HuH-7 (cell line): Measurements from ENCODE around the gene SMIM38.

Source experiments
- DNase-seq: peaks from one replicate; pipeline ENCODE4 v3.0.0; 2011; ENCODE audit warnings: low spot score

Gene SMIM38

GRCh38 chr11:69180726-69181125 is 25.0 kb downstream of the SMIM38 start:
- DNase-seq = no peak

DNA sequence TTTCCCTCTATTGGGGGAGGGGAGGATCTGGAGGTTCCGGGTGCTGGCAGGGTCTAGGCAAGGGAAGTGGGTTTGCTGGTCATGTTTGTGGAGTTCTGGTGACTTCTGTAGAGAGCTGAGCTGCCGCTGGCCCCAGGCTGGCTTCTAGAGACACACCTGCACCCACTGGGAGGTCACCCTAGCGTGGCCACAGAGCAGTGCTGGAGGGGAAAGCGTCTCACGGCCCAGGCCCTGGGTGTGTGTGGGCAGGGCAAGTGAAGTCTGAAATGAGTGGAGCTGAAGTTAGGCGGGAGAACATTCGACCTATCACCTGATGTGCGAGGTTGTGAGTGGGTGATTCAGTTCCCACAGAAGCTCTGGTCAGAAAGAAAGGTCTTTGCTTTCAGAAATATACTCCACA is 27.9 kb downstream of the SMIM38 start:
- no peak for DNase-seq

GRCh38 chr11:69186316-69187260 is 30.9 kb downstream of the SMIM38 start:
- no peak for DNase-seq

- no peak for DNase-seq
Observed at GRCh38 chr11:69187540-69188065, 31.9 kb downstream of the SMIM38 start.

DNA sequence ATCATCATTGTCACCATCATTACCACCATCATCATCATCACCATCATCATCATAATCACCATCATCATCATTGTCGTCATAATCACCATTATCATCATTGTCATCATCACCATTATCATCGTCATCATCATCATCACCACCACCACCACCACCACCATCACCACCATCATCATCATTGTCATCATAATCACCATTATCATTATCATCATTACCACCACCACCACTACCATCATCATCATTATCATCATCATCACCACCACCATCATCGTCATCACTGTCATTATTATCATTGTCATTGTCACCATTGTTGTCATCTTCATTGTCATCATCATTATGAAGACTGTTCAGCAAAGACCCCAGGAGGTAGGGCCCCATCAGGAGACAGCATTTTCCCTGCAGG is 33.3 kb downstream of the SMIM38 start:
- no peak for DNase-seq

- no peak for DNase-seq
Observed at GRCh38 chr11:69190796-69191536, 35.2 kb downstream of the SMIM38 start.

DNA sequence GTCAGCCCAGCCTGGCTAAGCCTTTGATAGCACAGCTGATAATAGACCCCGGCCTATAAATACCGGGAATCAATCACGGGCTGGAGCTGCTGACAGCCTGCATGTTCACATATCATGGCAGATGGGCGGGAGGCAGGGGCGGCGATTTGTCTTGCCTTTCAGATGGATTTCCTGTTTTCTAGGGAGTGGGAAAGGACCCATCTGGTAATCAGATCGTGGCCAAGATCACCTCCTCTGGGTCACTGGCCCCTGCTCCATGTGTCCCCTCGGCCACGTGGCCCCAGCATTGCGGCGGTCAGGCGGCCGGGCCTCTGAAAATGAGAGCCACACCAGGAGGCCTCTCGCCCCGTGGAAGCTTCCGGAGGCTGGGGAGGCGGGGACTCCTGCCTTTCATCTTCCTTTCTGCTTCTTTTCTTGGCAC is 36.6 kb downstream of the SMIM38 start:
- DNase-seq = no peak

GRCh38 chr11:69193151-69193550 is 37.4 kb downstream of the SMIM38 start:
- DNase-seq = no peak

- no peak for DNase-seq
Observed at GRCh38 chr11:69193629-69194028, 37.9 kb downstream of the SMIM38 start.

DNA sequence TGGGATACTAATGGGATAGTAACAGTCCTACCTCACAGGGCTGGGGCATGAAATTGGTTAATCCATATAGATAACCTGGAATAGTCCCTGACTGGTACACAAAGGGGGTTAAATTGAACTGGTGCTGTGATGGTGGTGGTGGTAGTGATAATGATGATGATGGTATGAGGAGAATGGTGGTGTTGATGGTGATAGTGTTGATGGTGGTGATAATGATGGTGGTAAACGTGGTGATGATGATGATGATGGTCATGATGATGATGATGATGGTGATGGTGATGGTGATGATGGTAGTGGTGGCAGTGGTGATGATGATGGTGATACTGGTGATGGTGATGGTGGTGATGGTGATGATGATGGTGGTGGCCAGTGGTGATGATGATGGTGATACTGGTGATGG is 38.7 kb downstream of the SMIM38 start:
- no peak for DNase-seq

GRCh38 chr11:69194956-69195355 is 39.2 kb downstream of the SMIM38 start:
- DNase-seq = no peak

DNA sequence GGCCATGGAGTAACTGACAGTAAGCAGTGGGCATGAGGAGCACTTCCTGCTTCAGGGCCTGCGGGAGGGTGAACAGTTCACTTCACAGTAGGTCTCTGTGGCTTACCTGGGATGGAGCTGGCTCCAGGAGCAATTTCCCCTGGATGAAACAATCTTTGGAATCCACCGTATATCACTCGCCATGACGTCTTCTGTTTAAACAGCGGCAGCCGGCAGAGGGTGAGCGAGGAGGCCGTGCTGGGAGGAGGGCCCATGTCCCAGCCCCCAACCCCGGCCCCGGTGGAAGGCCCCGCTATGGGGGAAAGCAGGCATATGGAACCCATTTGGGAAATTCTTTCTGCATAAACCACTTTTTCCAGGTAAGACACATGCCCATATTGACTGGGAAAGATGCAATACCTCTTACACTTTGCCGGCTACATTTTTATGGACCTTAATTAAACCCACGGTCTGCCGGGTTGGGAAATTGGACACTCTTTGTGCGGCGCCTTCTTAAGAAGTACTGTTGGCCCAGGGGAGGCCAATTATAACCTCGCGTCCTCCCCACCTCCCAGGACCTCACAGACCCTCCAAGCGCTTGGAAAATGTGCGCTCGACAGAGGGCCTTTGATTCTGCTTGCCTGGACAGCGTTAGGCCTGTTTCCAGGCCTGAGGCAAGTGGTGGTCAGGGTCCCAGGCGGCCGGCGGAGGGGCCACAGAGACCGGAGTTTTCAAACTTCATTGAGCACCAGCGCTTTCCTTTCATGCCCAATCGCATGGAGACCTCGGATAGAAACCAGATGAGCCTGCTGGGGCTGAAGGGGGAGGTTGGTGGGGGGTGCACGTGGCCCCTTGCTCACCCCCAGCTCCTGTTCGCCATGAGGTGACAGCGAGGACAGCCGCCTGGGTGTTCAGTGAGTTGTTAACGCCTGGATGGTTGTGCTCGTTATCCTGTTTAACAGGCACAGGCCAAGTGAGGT is 40.4 kb downstream of the SMIM38 start:
- no peak for DNase-seq

DNA sequence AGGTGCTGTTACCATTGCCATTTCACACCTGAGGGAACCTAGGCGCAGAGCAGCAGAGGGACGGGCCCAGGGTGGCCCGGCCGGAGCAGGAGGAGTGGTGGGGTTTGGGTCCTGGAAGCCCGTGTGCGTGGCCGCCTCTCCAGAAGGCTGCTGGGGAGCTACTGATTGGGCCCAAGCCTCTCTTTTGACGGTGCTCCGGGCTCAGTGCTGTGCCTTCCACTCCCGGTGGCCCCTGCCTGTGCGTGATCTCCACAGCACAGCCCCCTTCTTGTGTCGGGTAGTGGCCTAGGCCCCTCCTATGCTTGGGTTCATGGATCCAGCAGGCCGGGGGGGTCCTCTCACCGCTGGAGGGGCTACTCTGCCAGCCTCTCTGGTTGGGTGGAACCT is 41.0 kb downstream of the SMIM38 start:
- no peak for DNase-seq

DNA sequence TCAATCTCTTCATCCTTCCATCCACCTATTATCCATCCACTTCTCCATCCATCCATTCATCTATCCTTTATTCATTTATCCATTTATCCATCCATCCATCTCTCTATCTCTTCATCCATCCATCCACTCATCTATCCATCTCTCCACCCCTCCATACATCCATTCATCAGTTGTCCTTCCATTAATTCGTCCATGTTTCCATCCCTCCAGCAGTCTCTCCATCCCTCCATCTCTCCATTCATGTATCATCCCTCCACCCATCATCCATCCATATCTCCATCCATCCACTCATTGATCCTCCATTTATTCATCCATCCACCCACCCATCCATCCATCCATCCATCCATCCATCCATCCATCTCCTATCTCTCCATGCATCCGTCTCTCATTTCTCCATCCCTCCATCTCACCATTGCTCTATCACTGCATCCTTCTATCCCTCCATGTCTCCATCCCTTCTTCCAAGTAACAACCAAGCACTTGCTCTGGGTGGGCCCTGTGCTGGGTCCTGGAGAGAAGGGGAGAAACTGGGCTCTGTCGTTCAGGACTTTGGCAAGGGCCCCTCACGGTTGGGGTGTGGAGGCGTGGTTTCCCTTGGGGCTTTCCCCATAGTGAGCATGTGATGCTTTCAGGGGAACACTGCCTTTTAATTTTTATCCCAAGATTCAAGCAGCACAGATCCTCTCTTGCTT is 43.3 kb downstream of the SMIM38 start:
- no peak for DNase-seq

DNA sequence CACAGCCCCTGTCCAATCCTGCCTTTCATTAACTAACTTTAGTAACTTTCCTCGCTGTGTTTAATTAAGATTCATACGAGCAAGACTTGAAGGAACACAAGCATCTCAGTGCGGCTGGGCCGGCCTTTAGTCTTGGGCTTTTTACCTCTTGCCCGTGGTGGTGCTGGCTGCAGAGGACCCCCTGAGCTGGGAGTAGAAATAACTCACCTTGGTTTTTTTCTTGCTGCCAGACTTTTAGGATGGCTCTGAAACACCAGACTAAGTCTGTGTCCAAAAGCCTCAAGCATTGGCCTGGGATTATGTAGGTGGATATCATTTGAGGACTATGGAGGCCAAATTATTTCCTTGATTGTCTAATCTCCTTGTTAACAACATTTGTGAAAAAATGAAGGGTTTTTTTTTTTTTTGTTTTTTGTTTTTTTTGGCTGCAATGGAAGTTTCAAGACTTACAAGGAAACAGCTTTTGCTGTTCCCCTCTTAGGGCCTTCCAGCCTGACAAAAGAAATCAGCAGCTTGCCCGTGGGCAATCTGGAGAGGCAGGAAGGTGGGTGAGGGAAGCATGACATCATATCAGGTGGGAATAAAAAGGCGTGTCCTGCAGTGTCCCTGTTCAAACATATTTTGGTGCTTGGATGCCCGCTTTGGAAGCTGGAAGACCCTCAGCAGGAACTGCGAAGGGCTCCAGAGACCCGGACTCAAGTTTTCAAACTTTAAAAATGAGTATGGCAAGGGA is 44.0 kb downstream of the SMIM38 start:
- DNase-seq = no peak

- DNase-seq = no peak
Observed at GRCh38 chr11:69200331-69201065, 44.8 kb downstream of the SMIM38 start.

DNA sequence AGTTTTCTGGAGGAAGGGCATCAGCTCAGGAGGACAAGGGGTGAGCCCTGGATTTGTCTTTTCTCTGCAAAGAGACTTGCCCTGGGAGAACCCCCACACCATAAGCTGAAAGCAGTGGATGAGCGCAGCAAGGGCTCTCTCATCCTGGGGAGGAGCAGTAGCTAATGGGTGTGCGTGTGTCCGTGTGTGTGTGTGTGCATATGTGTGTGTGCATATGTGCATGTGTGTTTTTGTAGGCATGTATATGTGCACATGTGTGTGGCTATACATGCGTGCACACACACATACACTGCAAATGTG is 45.3 kb downstream of the SMIM38 start:
- no peak for DNase-seq

- no peak for DNase-seq
Observed at GRCh38 chr11:69201764-69202370, 46.1 kb downstream of the SMIM38 start.

DNA sequence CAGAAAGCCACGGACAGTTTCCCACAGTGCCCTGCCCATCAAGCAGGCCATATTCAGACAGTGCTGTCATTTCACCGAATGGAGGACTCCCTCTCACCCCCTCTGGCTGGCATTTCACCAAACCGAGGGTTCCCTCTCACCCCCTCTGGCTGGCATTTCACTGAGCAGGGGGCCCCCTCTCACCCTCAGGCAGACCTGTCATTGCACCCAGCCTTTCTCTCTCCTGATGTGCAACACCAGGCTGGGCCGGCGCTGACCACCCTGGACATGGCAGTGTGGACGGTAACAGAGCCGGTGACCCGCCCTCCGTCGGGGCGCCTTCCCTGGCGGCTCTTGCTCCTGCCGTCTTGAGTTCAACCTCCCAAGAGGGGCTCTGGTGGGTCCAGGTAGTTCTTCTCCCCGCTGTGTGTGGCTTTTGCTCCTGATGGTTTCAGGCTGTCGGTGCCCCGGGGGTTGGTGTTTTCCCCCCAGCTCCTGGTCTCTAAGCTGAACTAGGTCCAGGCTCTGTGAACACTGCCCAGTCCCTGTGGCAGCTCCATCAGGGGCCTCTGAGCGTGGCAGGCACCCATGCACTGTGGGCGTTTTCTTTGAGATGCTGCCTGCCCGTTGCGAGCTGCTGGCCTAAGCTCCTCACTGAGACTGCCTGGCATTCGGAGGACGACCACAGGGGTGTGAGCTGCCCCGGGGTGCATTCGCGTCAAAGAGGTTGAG is 46.9 kb downstream of the SMIM38 start:
- DNase-seq = no peak
